ENCODE measurements around the gene NWD2. TPM values are rescaled to one million over a fixed set of nuclear protein-coding genes. Genes with fewer than 3 reads are reported as not detected.
"Not testable (repeated sequence)": the region's sequence is repeated elsewhere in the genome, so short reads cannot be mapped to it uniquely, and the experiment has no call there.

The NWD2 gene
- total RNA-seq, 4 donors from 2014 or later, result 0.27 to 2.2 (median 0.48) TPM

GRCh38 chr4:37400241-37400881 is 155.8 kb downstream of the NWD2 start:
- no peak overlapping the region for H3K4me3 ChIP-seq (replicated peaks in 1 of 3)
- DNase-seq, result no peak
- WGBS, 2 donors, result 78 to 80% methylated on average over 2 of the region's 2 CpGs
- no peak for TF ChIP-seq POLR2A (IDR thresholded peaks at IDR 0.05)
- TF ChIP-seq CTCF (IDR thresholded peaks at IDR 0.05), result no peak
- no peaks in the 10 kb centered on the region for H3K36me3 ChIP-seq
- H3K4me1 ChIP-seq, result no peaks in the 10 kb centered on the region
- no peak overlapping the region for H3K27ac ChIP-seq
- no peaks in the 10 kb centered on the region for H3K27me3 ChIP-seq
- intact Hi-C loops (cut with DNase I), result no loop called here
- no peaks in the 10 kb centered on the region for H3K9me3 ChIP-seq

- WGBS, 2 donors, result 26 to 29% methylated on average over 7 to 9 of the region's 9 CpGs
- intact Hi-C loops (cut with DNase I); H3K27me3 ChIP-seq; H3K36me3 ChIP-seq; H3K9me3 ChIP-seq; H3K27ac ChIP-seq; H3K4me3 ChIP-seq (replicated peaks in 1 of 3); H3K4me1 ChIP-seq: not testable (repeated sequence)
- DNase-seq, result peak; percentile 76 to 83
These were observed 163.6 kb downstream of the NWD2 start for GRCh38 chr4:37407938-37408826.

- WGBS, 2 donors, result 98 to 99% methylated on average over 2 of the region's 2 CpGs
- H3K36me3 ChIP-seq, result not testable (repeated sequence)
These were observed 169.1 kb downstream of the NWD2 start for GRCh38 chr4:37413612-37414011.

GRCh38 chr4:37415845-37416369 is 171.4 kb downstream of the NWD2 start:
- DNase-seq, result no peak
- Histone ChIP-seq H3K36me3 (no peaks in the 10 kb centered on the region), H3K27me3 (no peaks in the 10 kb centered on the region), H3K9me3 (no peaks in the 10 kb centered on the region), H3K4me1 (no peaks in the 10 kb centered on the region), H3K27ac (no peak overlapping the region), H3K4me3 (replicated peaks in 1 of 3) (no peak overlapping the region)
- intact Hi-C loops (cut with DNase I), result no loop called here
- TF ChIP-seq POLR2A (IDR thresholded peaks at IDR 0.05), result no peak
- no peak for TF ChIP-seq CTCF (IDR thresholded peaks at IDR 0.05)
- 91 to 94% methylated on average over 5 of the region's 5 CpGs for WGBS, 2 donors

More at GRCh38 chr4:37413612-37414011, 169.1 kb downstream of the NWD2 start:
- H3K9me3 ChIP-seq; H3K4me3 ChIP-seq (replicated peaks in 1 of 3); H3K27ac ChIP-seq; H3K4me1 ChIP-seq; DNase-seq; intact Hi-C loops (cut with DNase I); H3K27me3 ChIP-seq: not testable (repeated sequence)

- no peaks in the 10 kb centered on the region for H3K9me3 ChIP-seq
- 94% methylated on average over 4 of the region's 4 CpGs for WGBS, 2 donors
- intact Hi-C loops (cut with DNase I), result no loop called here
- H3K36me3 ChIP-seq, result no peaks in the 10 kb centered on the region
- TF ChIP-seq POLR2A (IDR thresholded peaks at IDR 0.05), result no peak
- TF ChIP-seq CTCF (IDR thresholded peaks at IDR 0.05), result no peak
- no peak overlapping the region for H3K27ac ChIP-seq
- no peaks in the 10 kb centered on the region for H3K4me1 ChIP-seq
- no peak for DNase-seq
- no peaks in the 10 kb centered on the region for H3K27me3 ChIP-seq
- H3K4me3 ChIP-seq (replicated peaks in 1 of 3), result no peak overlapping the region
These were observed 177.1 kb downstream of the NWD2 start for GRCh38 chr4:37421614-37422013.

GRCh38 chr4:37422102-37422501 is 177.6 kb downstream of the NWD2 start:
- intact Hi-C loops (cut with DNase I), result no loop called here
- WGBS, 2 donors, result 86 to 87% methylated on average over 2 of the region's 2 CpGs
- Histone ChIP-seq H3K9me3 (no peaks in the 10 kb centered on the region), H3K4me1 (no peaks in the 10 kb centered on the region), H3K27ac (no peak overlapping the region), H3K36me3 (no peaks in the 10 kb centered on the region), H3K27me3 (no peaks in the 10 kb centered on the region), H3K4me3 (replicated peaks in 1 of 3) (no peak overlapping the region)
- no peak for DNase-seq
- no peak for TF ChIP-seq CTCF (IDR thresholded peaks at IDR 0.05)
- no peak for TF ChIP-seq POLR2A (IDR thresholded peaks at IDR 0.05)
